ENCODE measurements around the gene TAC4.
"Not testable (repeated sequence)": the region's sequence is repeated elsewhere in the genome, so short reads cannot be mapped to it uniquely, and the experiment has no call there.

Gene TAC4

GRCh38 chr17:49843774-49844350, 4.0 kb downstream of the TAC4 start:
- no peak for DNase-seq (ENCODE audit: low read depth in 2 of 2)

- no peak for DNase-seq (ENCODE audit: low read depth in 2 of 2)
Measured at GRCh38 chr17:49842846-49843245, 5.0 kb downstream of the TAC4 start.

- no peak for DNase-seq (ENCODE audit: low read depth in 2 of 2)
Measured at GRCh38 chr17:49842371-49842770, 5.5 kb downstream of the TAC4 start.

GRCh38 chr17:49841548-49841947, 6.3 kb downstream of the TAC4 start:
- DNase-seq (ENCODE audit: low read depth in 2 of 2) = no peak

GRCh38 chr17:49839455-49839854, 8.4 kb downstream of the TAC4 start:
- DNase-seq (ENCODE audit: low read depth in 2 of 2) = no peak

- no peak for DNase-seq (ENCODE audit: low read depth in 2 of 2)
Measured at GRCh38 chr17:49836111-49837030, 11.5 kb downstream of the TAC4 start.

GRCh38 chr17:49835472-49835871, 12.4 kb downstream of the TAC4 start:
- no peak for DNase-seq (ENCODE audit: low read depth in 2 of 2)

GRCh38 chr17:49834118-49834743, 13.6 kb downstream of the TAC4 start:
- DNase-seq (ENCODE audit: low read depth in 2 of 2) = no peak

GRCh38 chr17:49832840-49833599, 14.8 kb downstream of the TAC4 start:
- DNase-seq (ENCODE audit: low read depth in 2 of 2) = no peak

GRCh38 chr17:49830605-49831004, 17.3 kb downstream of the TAC4 start:
- no peak for DNase-seq (ENCODE audit: low read depth in 2 of 2)

- no peak for DNase-seq (ENCODE audit: low read depth in 2 of 2)
Measured at GRCh38 chr17:49829026-49829425, 18.8 kb downstream of the TAC4 start.

- not testable (repeated sequence) for DNase-seq (ENCODE audit: low read depth in 2 of 2)
Measured at GRCh38 chr17:49828325-49828724, 19.5 kb downstream of the TAC4 start.

GRCh38 chr17:49825645-49826044, 22.2 kb downstream of the TAC4 start:
- DNase-seq (ENCODE audit: low read depth in 2 of 2) = no peak

- no peak for DNase-seq (ENCODE audit: low read depth in 2 of 2)
Measured at GRCh38 chr17:49823614-49824013, 24.3 kb downstream of the TAC4 start.

- DNase-seq (ENCODE audit: low read depth in 2 of 2) = no peak
Measured at GRCh38 chr17:49822829-49823228, 25.0 kb downstream of the TAC4 start.

GRCh38 chr17:49821916-49822315, 26.0 kb downstream of the TAC4 start:
- no peak for DNase-seq (ENCODE audit: low read depth in 2 of 2)

- DNase-seq (ENCODE audit: low read depth in 2 of 2) = no peak
Measured at GRCh38 chr17:49821466-49821865, 26.4 kb downstream of the TAC4 start.

- DNase-seq (ENCODE audit: low read depth in 2 of 2) = no peak
Measured at GRCh38 chr17:49820773-49821172, 27.1 kb downstream of the TAC4 start.

GRCh38 chr17:49819651-49820050, 28.2 kb downstream of the TAC4 start:
- DNase-seq (ENCODE audit: low read depth in 2 of 2) = no peak

GRCh38 chr17:49819138-49819537, 28.7 kb downstream of the TAC4 start:
- no peak for DNase-seq (ENCODE audit: low read depth in 2 of 2)

- no peak for DNase-seq (ENCODE audit: low read depth in 2 of 2)
Measured at GRCh38 chr17:49817993-49818392, 29.9 kb downstream of the TAC4 start.

- no peak for DNase-seq (ENCODE audit: low read depth in 2 of 2)
Measured at GRCh38 chr17:49815761-49816281, 32.0 kb downstream of the TAC4 start.
